Measurements from ENCODE around the gene RHOBTB1. TPM values are rescaled to one million over a fixed set of nuclear protein-coding genes. Genes with fewer than 3 reads are reported as not detected.

The RHOBTB1 gene
- total RNA-seq, 1 experiment from 2014 or later = 32.1 TPM

DNA sequence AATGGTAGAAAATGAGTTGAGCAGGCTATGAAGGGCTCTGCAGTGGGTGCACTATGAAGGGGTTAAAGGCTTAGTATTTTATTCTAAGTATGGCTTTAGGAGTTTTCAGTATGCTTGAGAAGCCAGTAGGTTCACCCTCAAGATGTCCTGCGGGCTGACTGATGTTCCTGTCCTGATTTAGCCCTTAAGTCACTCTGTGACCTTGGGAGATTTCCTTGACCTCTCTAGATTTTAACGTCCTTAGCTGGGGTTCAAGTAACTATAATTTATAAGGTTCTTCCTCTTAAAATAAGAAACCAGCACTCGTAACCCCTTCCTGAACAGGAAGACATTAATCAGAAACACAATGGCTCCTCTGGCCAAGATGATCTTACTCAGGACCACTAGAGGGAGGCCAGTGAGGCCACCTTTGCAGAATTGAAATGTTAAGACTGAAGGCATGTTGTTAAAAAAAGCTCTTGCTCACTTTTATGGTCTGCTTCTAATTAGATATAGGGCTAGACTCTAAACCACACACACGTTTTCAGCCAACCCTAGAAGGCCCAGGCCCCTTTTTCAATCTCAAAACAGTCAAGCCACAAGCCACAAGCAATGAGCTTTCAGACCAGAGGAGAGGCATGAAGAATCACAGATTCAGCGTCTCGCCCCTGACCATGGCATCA, 123.8 kb downstream of the RHOBTB1 start:
- Histone ChIP-seq H3K9me3 (replicated peaks) (no peaks in the 10 kb centered on the region), H3K27me3 (replicated peaks) (no peaks in the 10 kb centered on the region), H3K4me1 (replicated peaks) (peaks cover 56% of the 10 kb centered on the region), H3K36me3 (no peaks in the 10 kb centered on the region), H3K27ac (peak overlapping the region; percentile 16; the same call in 1 of the 2 replicates), H3K4me3 (no peak overlapping the region)
- peak; percentile 53 to 72 for DNase-seq (ENCODE audit: low read depth in 1 of 2, low spot score in 2 of 2)

Other genes starting within 250 kb of the RHOBTB1 start
- gene CDK1, start 165.7 kb downstream of the RHOBTB1 start, total RNA-seq (2014; rRNA removed; shearing (Covaris generic)) = 255 and 302 TPM in 2 replicates